ENCODE data around the gene ATXN10.

DNA sequence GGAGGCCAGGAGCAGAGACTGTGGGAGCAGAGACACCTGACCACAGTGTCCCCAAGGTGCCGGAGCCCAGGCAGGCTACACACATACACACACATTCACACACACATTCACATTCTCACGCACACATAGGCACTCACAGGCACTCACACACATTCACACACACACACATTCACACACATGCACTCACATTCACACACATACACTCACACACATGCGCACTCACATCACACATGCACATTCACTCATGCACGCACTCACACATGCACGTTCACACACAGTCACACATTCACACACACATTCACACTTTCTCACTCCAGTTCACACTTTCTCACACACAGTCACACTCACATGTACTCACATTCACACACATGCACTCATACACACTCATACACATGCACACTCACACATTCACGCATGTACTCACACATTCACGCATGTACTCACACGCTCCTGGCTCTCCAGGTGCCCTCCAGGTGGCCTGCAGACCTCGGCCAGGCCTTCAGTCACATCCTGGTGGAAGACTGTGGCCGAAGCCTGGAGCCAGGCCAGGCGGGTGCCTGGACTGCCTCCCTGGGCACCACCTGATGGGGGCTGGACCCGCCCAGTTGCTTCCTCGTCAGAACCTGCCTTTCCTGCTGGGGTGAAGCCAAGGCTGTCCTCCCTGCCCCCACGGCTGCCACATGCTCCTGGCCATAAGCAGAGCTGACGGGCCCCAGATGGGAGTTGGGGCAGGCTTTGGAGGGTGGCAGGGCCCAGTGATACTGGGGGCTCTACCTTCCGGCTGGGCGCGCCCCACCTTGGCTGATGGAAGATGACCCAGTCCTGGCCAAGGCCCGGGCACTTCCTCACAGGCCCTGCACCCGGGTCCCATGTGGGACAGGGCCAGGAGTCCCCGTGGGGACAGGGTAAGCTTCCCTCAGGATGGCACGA, 215.8 kb downstream of the ATXN10 start:
- TF ChIP-seq, protein P1, sequence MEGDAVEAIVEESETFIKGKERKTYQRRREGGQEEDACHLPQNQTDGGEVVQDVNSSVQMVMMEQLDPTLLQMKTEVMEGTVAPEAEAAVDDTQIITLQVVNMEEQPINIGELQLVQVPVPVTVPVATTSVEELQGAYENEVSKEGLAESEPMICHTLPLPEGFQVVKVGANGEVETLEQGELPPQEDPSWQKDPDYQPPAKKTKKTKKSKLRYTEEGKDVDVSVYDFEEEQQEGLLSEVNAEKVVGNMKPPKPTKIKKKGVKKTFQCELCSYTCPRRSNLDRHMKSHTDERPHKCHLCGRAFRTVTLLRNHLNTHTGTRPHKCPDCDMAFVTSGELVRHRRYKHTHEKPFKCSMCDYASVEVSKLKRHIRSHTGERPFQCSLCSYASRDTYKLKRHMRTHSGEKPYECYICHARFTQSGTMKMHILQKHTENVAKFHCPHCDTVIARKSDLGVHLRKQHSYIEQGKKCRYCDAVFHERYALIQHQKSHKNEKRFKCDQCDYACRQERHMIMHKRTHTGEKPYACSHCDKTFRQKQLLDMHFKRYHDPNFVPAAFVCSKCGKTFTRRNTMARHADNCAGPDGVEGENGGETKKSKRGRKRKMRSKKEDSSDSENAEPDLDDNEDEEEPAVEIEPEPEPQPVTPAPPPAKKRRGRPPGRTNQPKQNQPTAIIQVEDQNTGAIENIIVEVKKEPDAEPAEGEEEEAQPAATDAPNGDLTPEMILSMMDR (conservative IDR thresholded peaks at IDR 0.05; ENCODE audit: low read length), result no peak
- TF ChIP-seq EZH2phosphoT487 (IDR thresholded peaks at IDR 0.05; ENCODE audit: borderline replicate concordance), result no peak
